Lung (tissue), 12 donors: Measurements from ENCODE around the gene CDC34. TPM values are rescaled to one million over a fixed set of nuclear protein-coding genes. Genes with fewer than 3 reads are reported as not detected.
A peak's percentile ranks its signal among the peaks of the same experiment; 100 is the strongest.

Experiments used
- ATAC-seq: fragments of 200-7000 bp; cut with Tn5 transposase; one replicate; pipeline ENCODE4 v1.9.1; 2020; ENCODE audit warnings: moderate number of reproducible peaks; ENCODE audit not compliant: insufficient read depth, low FRiP score
- DNase-seq, 3 donors: peaks; one replicate each; pipeline ENCODE4 v3.0.0-alpha.2; 2013 to 2017
- H3K27ac ChIP-seq, 2 donors: one replicate each; pipeline ENCODE4 v1.5.1; 2013; ENCODE audit warnings: mild to moderate bottlenecking in 2 of 2, moderate library complexity in 2 of 2, control low read depth in 1 of 2, inconsistent platforms in 1 of 2, low read depth in 1 of 2, low read length in 1 of 2
- H3K27me3 ChIP-seq, 3 donors: one replicate each; pipeline ENCODE4 v1.5.1; 2013; ENCODE audit warnings: low read length in 2 of 3; ENCODE audit not compliant: control insufficient read depth in 3 of 3, insufficient read depth in 3 of 3
- H3K36me3 ChIP-seq, 4 donors: one replicate each; pipeline ENCODE4 v1.5.1; 2013; ENCODE audit warnings: low read length in 4 of 4, mild to moderate bottlenecking in 1 of 4, moderate library complexity in 1 of 4; ENCODE audit not compliant: control insufficient read depth in 4 of 4, insufficient read depth in 4 of 4
- H3K4me1 ChIP-seq, 5 donors: one replicate each; pipeline ENCODE4 v1.5.1; 2013; ENCODE audit warnings: low read length in 5 of 5, mild to moderate bottlenecking in 2 of 5, moderate library complexity in 1 of 5; ENCODE audit not compliant: control insufficient read depth in 5 of 5, insufficient read depth in 5 of 5
- H3K4me3 ChIP-seq: one replicate; pipeline ENCODE4 v1.5.1; 2013; ENCODE audit warnings: mild to moderate bottlenecking, control low read depth, moderate library complexity
- H3K9ac ChIP-seq, 2 donors: one replicate each; pipeline ENCODE4 v1.5.1; 2013; ENCODE audit warnings: low read length in 2 of 2, control low read depth in 1 of 2; ENCODE audit not compliant: insufficient read depth in 1 of 2
- H3K9me3 ChIP-seq, 4 donors: one replicate each; pipeline ENCODE4 v1.5.1; 2013; ENCODE audit warnings: low read length in 3 of 4, mild to moderate bottlenecking in 1 of 4, moderate library complexity in 1 of 4; ENCODE audit not compliant: control insufficient read depth in 4 of 4, insufficient read depth in 3 of 4
- CTCF ChIP-seq: IDR thresholded peaks from 2 replicates; pipeline ENCODE4 v1.5.1; 2012; ENCODE audit warnings: mild to moderate bottlenecking; ENCODE audit errors: control extremely low read depth, extremely low read depth
- WGBS, 2 donors: extraction: QIAGEN DNeasy Blood & Tissue Kit; methylation state at CpG; one replicate each; pipeline ENCODE4 v1.1.7; 2013; 5-methylcytosine and 5-hydroxymethylcytosine counted together
- polyA plus RNA-seq, 2 donors: library from polyadenylated mRNA; stranded (reverse); fragments of 200-250 nt; gene quantifications; one replicate each; pipeline ENCODE4 v1.2.1, GENCODE V29; 2013
- total RNA-seq, 2 donors: library from RNA; depleted of rRNA in 1 of 2; stranded (reverse); fragments of >200 nt in 1 of 2; gene quantifications; one replicate each; pipeline ENCODE4 v1.2.1, GENCODE V29; 2014 to 2021
- donor health status: control.
- donor health status: control.
- donor health status: Bipolar disorder and iron deficiency.
- donor health status: healthy.
- donor health status: DM: yes; HTN: yes; CAD: no.

The CDC34 gene
- total and polyA plus RNA-seq, 4 donors = 42.9 to 89.1 (median 60.1) TPM

- Histone ChIP-seq H3K9ac (peak overlapping the region; percentile 70 to 90), H3K27ac (peak overlapping the region; percentile 20 to 95), H3K9me3 (no peaks in the 10 kb centered on the region), H3K27me3 (no peaks in the 10 kb centered on the region), H3K4me1 (peaks cover 0 to 35% (median 18%) of the 10 kb centered on the region in 5 donors), H3K4me3 (peak overlapping the region; percentile 92), H3K36me3 (peaks cover 0 to 16% (median 0%) of the 10 kb centered on the region in 4 donors)
- 2 to 4% methylated on average over 15 of the region's 15 CpGs for WGBS, 2 donors
- DNase-seq (no peak), ATAC-seq (no peak)
- TF ChIP-seq CTCF = no peak
Observed at GRCh38 chr19:573519-573825, 41.9 kb downstream of the CDC34 start.

GRCh38 chr19:574658-575526 lies 43.3 kb downstream of the CDC34 start:
- DNase-seq (peak in 1 of 3 donors; percentile 37), ATAC-seq (no peak)
- Histone ChIP-seq H3K9ac (peak overlapping the region in 1 of 2 donors; percentile 42), H3K9me3 (no peaks in the 10 kb centered on the region), H3K4me3 (no peak overlapping the region), H3K27me3 (no peaks in the 10 kb centered on the region), H3K36me3 (peaks cover 0 to 26% (median 0%) of the 10 kb centered on the region in 4 donors), H3K27ac (peak overlapping the region in 1 of 2 donors; percentile 79), H3K4me1 (peaks cover 0 to 35% (median 18%) of the 10 kb centered on the region in 5 donors)
- no peak for TF ChIP-seq CTCF
- WGBS, 2 donors = 50 to 62% methylated on average over 31 to 32 of the region's 32 CpGs

GRCh38 chr19:575527-576506 lies 44.3 kb downstream of the CDC34 start:
- Histone ChIP-seq H3K9me3 (no peaks in the 10 kb centered on the region), H3K27me3 (no peaks in the 10 kb centered on the region), H3K4me1 (peaks cover 0 to 35% (median 18%) of the 10 kb centered on the region in 5 donors), H3K36me3 (peaks cover 0 to 34% (median 0%) of the 10 kb centered on the region in 4 donors), H3K27ac (peak overlapping the region in 1 of 2 donors; percentile 91), H3K4me3 (no peak overlapping the region), H3K9ac (no peak overlapping the region)
- WGBS, 2 donors = 64 to 71% methylated on average over 36 to 38 of the region's 38 CpGs
- no peak for TF ChIP-seq CTCF
- DNase-seq = peak; percentile 31 to 62 (median 62)
- ATAC-seq = no peak
